Measurements from ENCODE around the gene MICALL1.

GRCh38 chr22:37925767-37926166 lies 19.7 kb downstream of the MICALL1 start:
- TF ChIP-seq POLR2A (IDR thresholded peaks at IDR 0.05), result no peak
- no peak for TF ChIP-seq EP300 (IDR thresholded peaks at IDR 0.05)
